ENCODE data around the gene RIMKLB.
"Not testable (repeated sequence)": the region's sequence is repeated elsewhere in the genome, so short reads cannot be mapped to it uniquely, and the experiment has no call there.

The RIMKLB gene

DNA sequence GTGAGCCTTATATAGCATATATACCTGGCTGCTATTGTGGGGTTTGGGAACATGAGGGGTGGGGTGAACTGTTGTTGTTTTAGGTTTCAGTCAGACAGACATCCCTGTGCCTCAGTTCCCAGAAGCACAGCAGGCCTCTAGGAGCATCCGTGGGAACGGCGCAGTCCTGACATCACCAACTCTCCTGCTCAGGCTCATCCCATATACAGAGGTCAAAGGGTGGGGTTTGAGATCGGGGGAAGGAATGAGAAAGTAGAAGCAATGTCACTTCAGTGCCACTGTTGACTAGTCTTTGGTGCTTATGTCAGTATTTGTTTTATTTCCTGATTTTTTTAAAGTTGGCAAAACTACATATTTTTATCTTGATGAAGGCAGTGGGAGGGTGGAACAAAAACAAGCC lies 81.5 kb downstream of the RIMKLB start:
- FAIRE-seq, result no peak

DNA sequence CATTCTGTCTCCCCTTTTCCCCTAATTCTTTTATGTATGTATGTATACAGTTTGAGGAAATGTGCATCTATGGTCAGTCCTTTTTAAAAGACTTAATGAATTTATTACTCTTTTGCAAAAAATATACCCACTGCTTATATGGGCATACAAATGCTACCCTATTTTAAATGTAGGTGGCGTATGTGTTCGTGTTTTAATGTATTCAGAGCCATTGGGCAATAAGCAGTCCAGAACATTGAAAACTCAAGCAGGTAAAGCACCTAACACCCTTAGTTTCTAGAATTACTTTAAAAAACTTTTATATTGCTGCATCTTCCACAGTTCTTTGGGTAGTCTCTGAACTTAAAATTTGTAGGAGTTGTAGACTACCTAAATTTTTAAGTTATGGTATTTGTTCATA lies 82.1 kb downstream of the RIMKLB start:
- no peak for FAIRE-seq

DNA sequence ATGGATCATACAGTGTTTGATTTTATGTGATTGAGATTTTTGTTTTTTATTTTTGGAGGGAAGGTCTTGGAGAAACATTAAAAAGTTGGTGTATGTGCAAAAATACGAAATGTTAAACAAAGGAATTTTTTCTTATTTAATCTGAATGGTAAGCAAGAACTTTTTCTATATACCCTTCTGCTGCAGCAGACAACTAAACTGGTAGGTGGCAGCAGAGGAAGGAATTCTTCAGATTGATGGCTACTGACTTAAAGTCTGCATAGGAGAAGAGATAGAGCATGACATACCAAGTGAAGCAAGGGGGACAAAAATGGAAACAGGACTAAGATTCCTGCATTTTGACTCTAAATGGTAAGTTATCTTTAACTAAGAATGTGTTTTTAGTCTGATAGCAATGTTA lies 82.6 kb downstream of the RIMKLB start:
- FAIRE-seq, result no peak

DNA sequence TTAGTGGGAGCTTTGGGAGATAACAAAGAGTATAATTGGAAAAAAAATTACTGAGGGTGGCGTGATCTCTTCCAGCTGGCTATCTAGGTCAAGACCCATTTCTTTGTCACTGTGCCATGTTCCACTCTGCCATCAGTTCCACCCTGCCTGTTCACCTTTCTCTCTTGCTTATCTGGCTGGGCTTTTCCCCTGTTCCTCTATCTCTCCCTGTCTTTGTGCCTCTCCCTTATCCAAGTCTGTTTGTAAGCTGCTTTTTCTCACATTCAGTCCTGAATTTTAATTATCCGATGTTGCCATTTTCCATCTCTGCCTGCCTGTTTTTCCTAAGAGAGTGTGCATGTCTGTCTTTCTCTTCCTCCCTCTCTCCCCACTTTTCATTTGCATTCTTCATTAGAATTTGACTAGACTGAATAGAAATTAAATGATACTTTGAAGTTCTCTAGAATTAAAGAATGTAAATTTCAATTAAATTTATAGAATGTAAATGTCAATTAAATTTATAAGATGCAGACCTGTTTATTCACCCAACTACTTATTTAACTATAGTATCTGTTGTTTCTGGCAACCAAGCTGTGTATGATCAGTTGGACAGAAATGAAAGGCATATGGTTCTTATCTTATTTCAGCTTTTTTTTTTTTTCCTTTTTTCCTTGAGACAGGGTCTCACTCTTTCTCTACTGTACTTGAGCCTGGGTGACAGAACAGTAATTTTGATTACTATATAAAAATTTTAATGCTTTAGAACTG lies 83.8 kb downstream of the RIMKLB start:
- no peak for FAIRE-seq

DNA sequence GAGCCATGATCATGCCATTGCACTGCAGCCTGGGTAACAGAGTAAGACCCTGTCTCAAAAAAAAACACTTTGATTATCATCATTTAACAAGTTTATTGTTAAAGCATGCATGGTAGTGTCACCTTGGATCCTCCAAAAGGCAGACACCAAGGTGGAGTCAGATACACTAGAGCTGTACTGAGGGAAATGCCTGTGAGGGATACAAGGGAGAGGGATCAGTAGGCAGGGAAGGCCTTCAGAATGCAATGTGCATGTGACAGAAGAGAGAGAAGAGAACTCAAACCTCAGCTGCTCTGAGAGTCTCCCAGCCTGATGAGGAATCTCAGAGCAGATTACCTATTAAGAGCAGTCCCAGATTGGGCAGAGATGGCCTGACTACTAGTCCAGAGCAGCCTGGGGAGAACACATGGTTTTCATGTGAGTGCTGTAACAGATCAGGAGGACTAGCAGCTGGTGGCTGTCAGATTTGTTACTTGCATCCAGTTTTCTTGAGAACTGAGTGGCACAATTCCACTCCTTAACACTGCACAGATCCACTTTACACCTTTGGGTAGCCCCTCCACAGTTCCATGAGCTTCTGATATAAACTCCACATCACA lies 86.6 kb downstream of the RIMKLB start:
- FAIRE-seq, result no peak

DNA sequence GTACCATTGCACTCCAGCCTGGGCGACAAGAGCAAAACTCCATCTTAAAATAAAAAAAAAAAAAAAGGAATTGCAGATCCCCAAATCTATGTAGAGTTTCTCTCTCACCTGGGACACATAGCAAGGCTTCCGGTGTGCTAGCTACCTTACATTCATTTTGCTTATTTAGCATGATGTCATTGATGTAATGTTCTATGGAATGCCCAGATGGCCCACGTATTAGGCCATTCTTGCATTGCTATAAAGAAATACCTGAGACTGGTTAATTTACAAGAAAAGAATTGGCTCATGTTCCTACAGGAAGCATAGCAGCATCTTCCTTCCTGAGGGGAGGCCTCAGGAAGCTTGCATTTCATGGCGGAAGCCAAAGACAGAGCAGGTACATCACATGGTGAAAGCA lies 87.7 kb downstream of the RIMKLB start:
- FAIRE-seq, result no peak

DNA sequence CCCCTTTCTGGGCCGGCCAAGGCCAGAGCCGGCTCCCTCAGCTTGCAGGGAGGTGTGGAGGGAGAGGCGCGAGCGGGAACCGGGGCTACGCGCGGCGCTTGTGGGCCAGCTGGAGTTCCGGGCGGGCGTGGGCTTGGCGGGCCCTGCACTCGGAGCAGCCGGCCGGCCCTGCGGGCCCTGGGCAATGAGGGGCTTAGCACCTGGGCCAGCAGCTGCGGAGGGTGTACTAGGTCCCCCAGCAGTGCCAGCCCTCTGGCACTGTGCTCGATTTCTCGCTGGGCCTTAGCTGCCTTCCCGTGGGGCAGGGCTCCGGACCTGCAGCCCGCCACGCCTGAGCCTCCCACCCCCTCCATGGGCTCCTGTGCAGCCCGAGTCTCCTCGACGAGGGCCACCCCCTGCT lies 89.4 kb downstream of the RIMKLB start:
- FAIRE-seq, result not testable (repeated sequence)

DNA sequence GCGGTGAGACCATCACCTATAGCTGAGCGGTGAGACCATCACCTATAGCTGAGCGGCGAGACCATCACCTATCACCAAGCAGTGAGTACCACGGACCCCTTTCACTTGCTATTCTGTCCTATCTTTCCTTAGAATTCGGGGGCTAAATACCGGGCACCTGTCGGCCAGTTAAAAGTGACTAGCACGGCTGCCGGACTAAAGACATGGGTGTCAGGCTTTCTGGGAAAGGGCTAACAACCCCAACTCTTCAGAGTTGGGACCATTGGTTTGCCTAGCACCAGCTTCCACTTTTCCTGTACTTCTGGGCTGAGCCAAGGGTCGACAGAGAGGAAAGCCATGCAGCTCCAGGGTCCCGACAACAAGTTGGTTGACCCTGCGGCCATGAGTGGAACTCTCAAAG lies 90.9 kb downstream of the RIMKLB start:
- FAIRE-seq, result not testable (repeated sequence)

DNA sequence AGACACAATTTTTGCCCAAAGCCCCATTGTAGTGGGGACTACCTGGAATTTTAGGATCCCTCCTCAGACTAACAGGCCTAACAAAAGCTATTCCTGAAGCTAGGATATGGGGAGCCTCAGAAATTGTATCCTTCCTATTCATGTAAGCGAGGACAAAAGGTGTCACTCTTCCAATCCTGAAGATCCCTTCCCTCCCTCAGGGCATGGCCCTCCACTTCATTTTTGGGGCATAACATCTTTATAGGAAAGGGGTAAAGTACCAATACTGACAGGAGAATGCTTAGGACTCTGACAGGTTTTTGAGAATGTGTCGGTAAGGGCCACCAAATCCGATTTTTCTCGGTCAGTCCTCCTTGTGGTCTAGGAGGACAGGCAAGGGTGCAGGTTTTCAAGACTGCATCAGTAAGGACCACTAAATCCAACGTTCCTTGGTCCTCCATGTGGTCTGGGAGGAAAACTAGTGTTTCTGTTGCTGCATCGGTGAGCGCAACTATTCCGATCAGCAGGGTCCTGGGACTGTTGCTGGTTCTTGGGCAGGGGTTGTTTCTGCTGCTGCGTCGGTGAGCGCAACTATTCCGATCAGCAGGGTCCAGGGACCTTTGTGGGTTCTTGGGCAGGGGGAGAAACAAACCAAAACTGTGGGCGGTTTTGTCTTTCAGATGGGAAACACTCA lies 91.7 kb downstream of the RIMKLB start:
- FAIRE-seq, result not testable (repeated sequence)

DNA sequence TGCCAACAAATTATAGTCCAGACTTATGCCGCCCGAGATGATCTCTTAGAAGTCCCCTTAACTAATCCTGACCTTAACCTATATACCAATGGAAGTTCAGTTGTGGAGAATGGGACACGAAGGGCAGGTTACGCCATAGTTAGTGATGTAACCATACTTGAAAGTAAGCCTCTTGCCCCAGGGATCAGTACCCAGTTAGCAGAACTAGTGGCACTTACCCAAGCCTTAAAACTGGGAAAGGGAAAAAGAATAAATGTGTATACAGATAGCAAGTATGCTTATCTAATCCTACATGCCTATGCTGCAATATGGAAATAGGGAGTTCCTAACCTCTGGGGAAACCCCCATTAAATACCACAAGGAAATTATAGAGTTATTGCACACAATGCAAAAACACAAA lies 95.4 kb downstream of the RIMKLB start:
- not testable (repeated sequence) for FAIRE-seq

DNA sequence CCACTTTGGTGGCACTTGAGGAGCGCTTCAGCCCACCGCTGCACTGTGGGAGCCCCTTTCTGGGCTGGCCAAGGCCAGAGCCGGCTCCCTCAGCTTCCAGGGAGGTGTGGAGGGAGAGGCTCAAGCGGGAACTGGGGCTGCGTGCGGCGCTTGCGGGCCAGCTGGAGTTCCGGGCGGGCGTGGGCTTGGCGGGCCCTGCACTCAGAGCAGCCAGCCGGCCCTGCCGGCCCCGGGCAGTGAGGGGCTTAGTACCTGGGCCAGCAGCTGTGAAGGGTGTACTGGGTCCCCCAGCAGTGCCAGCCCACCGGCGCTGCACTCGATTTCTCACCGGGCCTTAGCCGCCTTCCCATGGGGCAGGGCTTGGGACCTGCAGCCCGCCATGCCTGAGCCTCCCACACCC lies 96.8 kb downstream of the RIMKLB start:
- FAIRE-seq, result not testable (repeated sequence)

DNA sequence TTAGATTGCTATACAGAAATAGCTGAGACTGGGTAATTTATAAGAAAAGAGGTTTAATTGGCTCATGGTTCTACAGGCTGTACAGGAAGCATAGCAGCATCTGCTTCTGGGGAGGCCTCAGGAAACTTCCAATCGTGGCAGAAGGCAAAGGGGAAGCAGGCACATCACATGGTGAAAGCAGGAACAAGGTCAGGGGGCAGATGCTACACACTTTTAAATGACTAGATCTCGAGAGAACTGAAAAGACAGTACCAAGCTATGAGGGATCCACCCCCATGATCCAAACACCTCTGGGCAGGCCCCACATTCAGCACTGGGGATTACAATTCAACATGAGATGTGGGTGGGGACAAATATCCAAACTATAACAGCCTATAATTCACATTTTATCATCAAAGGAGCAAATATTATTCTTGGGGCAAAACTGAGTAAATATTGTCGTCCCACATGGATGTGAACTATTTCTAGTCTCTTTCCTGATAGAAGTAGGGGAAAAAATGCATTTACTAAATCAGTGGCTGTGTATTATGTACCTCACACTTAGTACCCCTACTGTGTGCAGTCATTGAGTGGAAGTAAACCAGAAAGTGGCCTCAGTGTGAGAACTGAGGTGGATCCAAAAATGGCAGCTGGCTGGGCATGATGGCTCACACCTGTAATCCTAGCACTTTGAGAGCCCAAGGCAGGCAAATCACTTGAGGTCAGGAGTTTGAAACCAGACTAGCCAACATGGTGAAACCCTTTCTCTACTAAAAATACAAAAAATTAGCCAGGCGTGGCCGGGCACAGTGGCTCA lies 99.2 kb downstream of the RIMKLB start:
- no peak for FAIRE-seq

DNA sequence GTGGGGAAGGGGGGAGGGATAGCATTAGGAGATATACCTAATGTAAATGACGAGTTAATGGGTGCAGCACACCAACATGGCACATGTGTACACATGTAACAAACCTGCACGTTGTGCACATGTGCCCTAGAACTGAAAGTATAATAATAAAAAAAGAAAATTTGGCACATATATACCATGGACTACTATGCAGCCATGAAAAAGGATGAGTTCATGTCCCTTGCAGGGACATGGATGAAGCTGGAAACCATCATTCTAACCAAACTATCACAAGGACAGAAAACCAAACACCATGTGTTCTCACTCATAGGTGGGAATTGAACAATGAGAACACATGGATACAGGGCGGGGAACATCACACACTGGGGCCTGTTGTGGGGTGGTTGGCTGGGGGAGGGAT lies 103.4 kb downstream of the RIMKLB start:
- FAIRE-seq, result not testable (repeated sequence)

DNA sequence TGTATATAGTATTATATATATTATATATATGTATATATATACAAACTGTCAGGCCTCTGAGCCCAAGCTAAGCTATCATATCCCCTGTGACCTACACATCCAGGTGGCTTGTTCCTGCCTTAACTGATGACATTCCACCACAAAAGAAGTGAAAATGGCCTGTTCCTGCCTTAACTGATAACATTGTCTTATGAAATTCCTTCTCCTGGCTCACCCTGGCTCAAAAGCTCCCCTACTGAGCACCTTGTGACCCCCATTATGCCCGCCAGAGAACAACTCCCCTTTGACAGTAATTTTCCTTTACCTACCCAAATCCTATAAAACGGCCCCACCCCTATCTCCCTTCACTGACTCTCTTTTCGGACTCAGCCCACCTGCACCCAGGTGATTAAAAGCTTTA lies 107.0 kb downstream of the RIMKLB start:
- FAIRE-seq, result not testable (repeated sequence)

DNA sequence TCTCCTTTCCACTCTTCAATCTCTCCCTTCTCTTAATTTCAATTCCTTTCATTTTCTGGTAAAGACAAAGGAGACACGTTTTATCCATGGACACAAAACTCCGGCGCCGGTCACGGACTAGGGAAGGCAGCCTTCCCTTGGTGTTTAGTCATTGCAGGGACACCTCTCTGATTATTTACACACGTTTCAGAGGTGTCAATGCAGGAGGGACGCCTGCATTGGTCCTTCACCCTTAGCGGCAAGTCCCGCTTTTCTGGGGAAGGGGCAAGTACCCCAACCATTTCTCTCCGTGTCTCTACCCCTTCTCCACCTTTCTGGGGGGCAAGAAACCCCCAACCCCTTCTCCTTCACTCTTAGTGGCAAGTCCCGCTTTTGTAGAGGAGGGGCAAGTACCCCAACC lies 107.7 kb downstream of the RIMKLB start:
- not testable (repeated sequence) for FAIRE-seq

DNA sequence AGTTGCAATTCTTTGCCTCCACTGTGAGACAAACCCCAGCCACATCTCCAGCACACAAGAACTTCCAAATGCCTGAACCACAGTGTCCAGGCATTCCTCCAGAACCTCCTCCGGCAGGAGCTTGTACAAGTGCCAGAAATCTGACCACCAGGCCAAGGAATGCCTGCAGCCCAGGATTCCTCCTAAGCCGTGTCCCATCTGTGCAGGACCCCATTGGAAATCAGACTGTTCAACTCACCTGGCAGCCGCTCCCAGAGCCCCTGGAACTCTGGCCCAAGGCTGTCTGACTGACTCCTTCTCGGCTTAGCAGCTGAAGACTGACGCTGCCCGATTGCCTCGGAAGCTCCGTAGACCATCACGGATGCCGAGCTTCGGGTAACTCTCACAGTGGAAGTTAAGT lies 109.3 kb downstream of the RIMKLB start:
- FAIRE-seq, result not testable (repeated sequence)

DNA sequence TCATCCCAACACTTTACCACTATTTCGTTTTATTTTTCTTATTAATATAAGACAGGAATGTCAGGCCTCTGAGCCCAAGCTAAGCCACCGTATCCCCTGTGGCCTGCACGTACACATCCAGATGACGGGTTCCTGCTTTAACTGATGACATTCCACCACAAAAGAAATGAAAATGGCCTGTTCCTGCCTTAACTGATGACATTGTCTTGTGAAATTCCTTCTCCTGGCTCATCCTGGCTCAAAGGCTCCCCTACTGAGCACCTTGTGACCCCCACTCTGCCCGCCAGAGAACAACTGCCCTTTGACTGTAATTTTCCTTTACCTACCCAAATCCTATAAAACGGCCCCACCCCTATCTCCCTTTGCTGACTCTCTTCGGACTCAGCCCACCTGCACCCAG lies 112.3 kb downstream of the RIMKLB start:
- FAIRE-seq, result not testable (repeated sequence)

DNA sequence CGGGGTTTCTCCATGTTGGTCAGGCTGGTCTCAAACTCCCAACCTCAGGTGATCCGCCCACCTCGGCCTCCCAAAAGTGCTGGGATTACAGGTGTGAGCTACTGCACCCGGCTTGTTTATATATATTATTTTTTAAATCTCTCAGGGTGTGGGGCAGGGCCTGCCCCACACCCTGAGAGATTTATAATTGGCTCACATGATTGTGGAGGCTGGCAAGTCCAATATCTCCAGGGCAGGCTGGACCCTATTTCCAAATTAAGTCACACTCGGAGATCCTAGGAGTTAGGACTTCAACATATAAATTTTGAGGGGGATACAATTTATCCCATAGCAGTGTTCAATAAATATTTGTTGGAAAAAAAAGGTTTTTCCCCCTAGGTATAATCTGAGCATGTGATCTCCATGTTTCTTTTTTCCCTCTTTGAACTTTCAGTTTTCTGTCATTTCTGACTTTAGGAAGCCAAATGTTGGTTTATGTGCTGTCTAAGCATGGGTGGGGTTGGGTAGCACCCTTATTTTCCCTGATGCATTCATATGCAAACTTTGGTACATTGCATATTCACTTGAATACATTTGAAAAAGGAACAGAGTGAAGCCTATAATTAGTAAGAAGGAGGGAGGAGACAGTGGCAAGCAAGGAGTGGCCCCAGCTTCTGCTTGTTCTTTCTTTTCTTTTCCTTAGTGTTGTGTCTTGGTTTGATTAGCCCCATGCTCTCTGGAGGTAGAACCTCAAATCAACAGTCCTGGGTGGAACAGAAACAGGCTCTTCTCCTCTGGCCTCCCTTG lies 116.0 kb downstream of the RIMKLB start:
- no peak for FAIRE-seq

DNA sequence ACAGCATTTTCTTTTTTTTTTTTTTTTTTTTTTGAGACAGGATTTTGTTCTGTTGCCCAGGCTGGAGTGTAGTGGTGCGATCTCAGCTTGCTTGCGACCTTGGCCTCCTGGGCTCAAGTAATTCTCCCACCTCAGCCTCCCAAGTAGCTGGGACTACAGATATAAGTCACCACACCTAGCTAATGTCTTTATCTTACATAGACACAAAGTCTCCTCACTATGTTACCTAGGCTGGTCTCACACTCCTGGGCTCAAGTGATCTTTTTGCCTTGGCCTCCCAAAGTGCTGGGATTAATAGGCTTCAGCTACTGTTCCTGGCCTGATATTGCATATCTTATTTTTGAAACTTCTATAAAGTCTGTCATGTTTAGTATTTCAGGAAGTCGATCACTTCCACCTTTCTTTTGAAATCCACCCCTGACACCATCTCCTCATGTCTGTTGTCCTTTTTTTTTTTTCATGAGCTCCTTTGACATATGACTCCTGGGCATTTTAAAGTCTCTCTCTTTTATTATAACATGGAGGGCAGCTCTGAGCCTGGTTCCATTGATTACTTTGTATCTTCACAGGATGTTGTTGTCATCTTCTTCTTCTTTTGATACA lies 118.8 kb downstream of the RIMKLB start:
- FAIRE-seq, result no peak

DNA sequence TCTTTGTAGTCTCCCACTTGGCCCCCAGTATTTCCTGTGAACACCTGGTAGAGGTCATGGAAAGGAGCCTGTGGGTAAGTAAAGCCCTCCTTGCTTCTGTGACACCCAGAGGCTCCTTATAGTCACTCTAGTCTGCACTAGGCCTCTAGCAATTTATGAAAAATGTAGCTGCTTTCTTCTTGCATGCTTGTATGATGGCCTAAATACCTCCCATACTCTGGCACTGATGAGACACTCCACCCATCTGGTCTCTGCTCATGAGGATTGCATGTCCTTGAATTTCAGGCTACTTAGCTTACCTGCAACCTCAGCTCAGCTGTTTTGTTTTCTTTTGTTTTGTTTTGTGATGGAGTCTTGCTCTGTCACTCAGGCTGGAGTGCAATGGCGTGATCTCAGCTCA lies 120.1 kb downstream of the RIMKLB start:
- no peak for FAIRE-seq

DNA sequence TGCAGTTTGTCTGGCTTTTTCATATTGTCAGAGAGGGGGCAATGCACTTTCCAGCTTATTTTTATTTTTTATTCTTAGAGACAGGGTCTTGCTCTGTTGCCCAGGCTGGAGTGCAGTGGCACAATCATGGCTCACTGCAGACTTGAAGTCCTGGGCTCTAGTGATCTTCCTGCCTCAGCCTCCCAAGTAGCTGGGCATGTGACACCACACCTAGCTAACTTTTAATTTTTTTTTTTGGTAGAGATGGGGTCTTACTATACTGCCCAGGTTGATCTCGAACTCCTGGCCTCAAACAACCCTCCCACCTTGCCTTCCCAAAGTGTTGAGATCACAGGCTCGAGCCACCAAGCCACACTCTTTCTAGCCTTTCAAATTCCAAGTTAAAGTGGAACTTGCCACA lies 120.7 kb downstream of the RIMKLB start:
- no peak for FAIRE-seq

DNA sequence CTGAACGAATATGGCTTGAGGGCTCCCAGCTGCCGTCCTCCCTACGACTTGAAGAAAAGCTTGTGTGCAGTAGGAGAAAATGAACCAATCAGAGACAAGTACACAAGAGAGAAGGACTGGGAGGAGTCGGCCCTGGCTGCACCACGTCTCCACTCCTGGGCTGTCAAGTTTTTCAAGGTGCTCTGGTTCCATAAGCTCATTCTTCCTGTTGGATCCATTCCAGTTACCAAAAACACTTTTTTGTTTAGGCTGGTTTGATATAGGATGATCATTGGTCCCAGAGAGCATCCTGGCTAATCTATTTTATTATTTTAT lies 121.8 kb downstream of the RIMKLB start:
- no peak for FAIRE-seq

Data from endometrium (tissue), 2 donors.